Ammon's horn (tissue), 1 donor: ENCODE results near the gene CD6.
A peak's percentile ranks its signal among the peaks of the same experiment; 100 is the strongest.

Source experiments
- DNase-seq: peaks from one replicate; pipeline ENCODE4 v3.0.0-alpha.2; 2016; ENCODE audit warnings: low spot score

Gene CD6

GRCh38 chr11:60971520-60971919 lies at the start of gene CD6:
TSS of gene CD6 (plus strand) at chr11:60971680. CDS start at chr11:60971866, 186 bp downstream.
- DNase-seq = no peak

- DNase-seq = no peak
Measured at GRCh38 chr11:60921777-60922335, 49.6 kb upstream of the CD6 start.

GRCh38 chr11:60922906-60923305 lies 48.6 kb upstream of the CD6 start:
- no peak for DNase-seq

- no peak for DNase-seq
Measured at GRCh38 chr11:60923326-60923725, 48.2 kb upstream of the CD6 start.

GRCh38 chr11:60923800-60924109 lies 47.7 kb upstream of the CD6 start:
- no peak for DNase-seq

- peak; percentile 87 for DNase-seq
Measured at GRCh38 chr11:60924110-60924905, 47.2 kb upstream of the CD6 start, which contains the start of gene TMEM132A. TSS of gene TMEM132A (plus strand) at chr11:60924460. CDS start at chr11:60924634, 174 bp downstream.

- no peak for DNase-seq
Measured at GRCh38 chr11:60924906-60925853, 46.3 kb upstream of the CD6 start.

GRCh38 chr11:60925868-60926267 lies 45.6 kb upstream of the CD6 start:
- no peak for DNase-seq

GRCh38 chr11:60926500-60926899 lies 45.0 kb upstream of the CD6 start:
- peak; percentile 67 for DNase-seq

- DNase-seq = no peak
Measured at GRCh38 chr11:60927061-60927592, 44.4 kb upstream of the CD6 start.

GRCh38 chr11:60927600-60927999 lies 43.9 kb upstream of the CD6 start:
- DNase-seq = no peak

- no peak for DNase-seq
Measured at GRCh38 chr11:60928563-60929001, 42.9 kb upstream of the CD6 start.

GRCh38 chr11:60929764-60930163 lies 41.7 kb upstream of the CD6 start:
- no peak for DNase-seq

- no peak for DNase-seq
Measured at GRCh38 chr11:60930394-60930793, 41.1 kb upstream of the CD6 start.

GRCh38 chr11:60931917-60932316 lies 39.6 kb upstream of the CD6 start:
- DNase-seq = no peak

- no peak for DNase-seq
Measured at GRCh38 chr11:60932605-60933356, 38.7 kb upstream of the CD6 start.

- DNase-seq = no peak
Measured at GRCh38 chr11:60933416-60934123, 37.9 kb upstream of the CD6 start.

GRCh38 chr11:60934124-60934789 lies 37.2 kb upstream of the CD6 start:
- DNase-seq = no peak

GRCh38 chr11:60934790-60935605 lies 36.5 kb upstream of the CD6 start:
- no peak for DNase-seq
